SK-N-MC (cell line): ENCODE data around the gene DCAF8.

ENCODE experiments used
- EZH2 ChIP-seq: fragments of 200-600 bp; sonication (generic); IDR thresholded peaks from one replicate; pipeline ENCODE4 v1.6.1; 2017; ENCODE audit warnings: antibody characterized with exemption
- POLR2AphosphoS5 ChIP-seq: IDR thresholded peaks from 2 replicates; pipeline ENCODE4 v1.6.1; 2012; ENCODE audit warnings: mild to moderate bottlenecking, low read depth, low read length, borderline replicate concordance

DNA sequence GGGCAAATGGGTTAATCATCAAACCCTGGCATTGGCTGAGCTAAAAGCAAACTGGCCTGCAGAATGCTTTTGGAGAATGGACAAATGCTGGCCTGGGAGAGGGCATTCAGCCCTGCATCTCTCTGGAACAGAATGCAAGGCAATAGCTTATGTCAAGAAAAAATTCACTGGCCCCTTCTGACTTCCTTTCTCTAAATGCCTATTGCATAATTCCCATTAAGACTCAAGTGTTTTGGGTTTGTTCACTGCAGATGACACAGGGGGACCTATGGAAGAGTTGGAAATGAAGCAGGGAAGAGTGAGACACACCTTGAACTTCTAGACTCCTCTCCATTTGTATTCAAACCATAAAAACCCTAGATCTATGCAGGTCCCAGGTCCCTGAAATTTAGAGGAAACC is 41.3 kb downstream of the DCAF8 start:
- no peak for TF ChIP-seq EZH2
- no peak for TF ChIP-seq POLR2AphosphoS5
